HG03064 (cell line): ENCODE measurements around the gene NGRN.

Experiments
- ATAC-seq: cut with Tn5 transposase; IDR thresholded peaks from one replicate; pipeline ENCODE4 v1.9.1; 2021; ENCODE audit warnings: low read depth; ENCODE audit not compliant: unreplicated experiment

Gene NGRN

GRCh38 chr15:90307661-90308060, 42.2 kb downstream of the NGRN start:
- ATAC-seq, result no peak

- no peak for ATAC-seq
These were observed 43.5 kb downstream of the NGRN start for GRCh38 chr15:90309020-90309419.

GRCh38 chr15:90315278-90315982, 50.0 kb downstream of the NGRN start:
- ATAC-seq, result no peak

GRCh38 chr15:90316139-90316538, 50.7 kb downstream of the NGRN start:
- no peak for ATAC-seq

GRCh38 chr15:90318591-90318990, 53.1 kb downstream of the NGRN start:
- ATAC-seq, result no peak

GRCh38 chr15:90320062-90320884, 54.8 kb downstream of the NGRN start:
- ATAC-seq, result no peak

GRCh38 chr15:90320885-90321278, 55.4 kb downstream of the NGRN start:
- no peak for ATAC-seq
